Panc1 (cell line): Measurements from ENCODE around the gene PPP1R14C. TPM values are rescaled to one million over a fixed set of nuclear protein-coding genes. Genes with fewer than 3 reads are reported as not detected.

Experiments
- ATAC-seq: fragments of 200-7000 bp; cut with Tn5 transposase; 2 replicates; pipeline ENCODE4 v1.9.1; 2020; ENCODE audit warnings: mild to moderate bottlenecking, moderate library complexity
- BruUV-seq: library from RNA; stranded (reverse); fragments of 400-500 nt; replicated peaks from 2 replicates; lab custom pipeline; 2021; lab: Mats Ljungman, UMichigan
- CTCF ChIA-PET: fragments of 300-600 bp; sonication (Branson Sonifier 250); formaldehyde crosslinking; loops from one replicate; lab custom pipeline; 2022; ENCODE audit warnings: antibody characterized with exemption; lab: Charles Lee
- POLR2A ChIA-PET: fragments of 300-600 bp; sonication (Branson Sonifier 250); formaldehyde crosslinking; loops from one replicate; lab custom pipeline; 2022; ENCODE audit warnings: antibody characterized with exemption; lab: Charles Lee
- DNase-seq: peaks from one replicate; pipeline ENCODE4 v3.0.0-alpha.2; 2010; ENCODE audit warnings: low read depth, low spot score
- H3K27ac ChIP-seq: 2 replicates; pipeline ENCODE4 v1.5.1; 2011; ENCODE audit warnings: mild to moderate bottlenecking, low read length, inconsistent platforms
- H3K27me3 ChIP-seq: fragments of 200-500 bp; sonication (Bioruptor generic); 2 replicates; pipeline ENCODE4 v1.6.0; 2014; ENCODE audit warnings: low read length, inconsistent platforms; ENCODE audit not compliant: control insufficient read depth, insufficient read depth
- H3K36me3 ChIP-seq: fragments of 200-500 bp; sonication (Bioruptor generic); 2 replicates; pipeline ENCODE4 v1.5.1; 2014; ENCODE audit warnings: inconsistent platforms, mild to moderate bottlenecking, low read length, moderate library complexity; ENCODE audit not compliant: control insufficient read depth, insufficient read depth
- H3K4me1 ChIP-seq: 2 replicates; pipeline ENCODE4 v1.5.1; 2011; ENCODE audit warnings: inconsistent platforms, mild to moderate bottlenecking, low read length, moderate library complexity; ENCODE audit not compliant: control insufficient read depth, insufficient read depth
- H3K4me3 ChIP-seq, 2 experiments: 2 replicates each; pipeline ENCODE4 v1.5.1; 2011 to 2012; ENCODE audit warnings: low read depth in 2 of 2, low read length in 2 of 2, mild to moderate bottlenecking in 2 of 2, inconsistent platforms in 1 of 2, moderate library complexity in 1 of 2
- H3K9me3 ChIP-seq: fragments of 200-500 bp; sonication (Bioruptor generic); 2 replicates; pipeline ENCODE4 v1.5.1; 2014; ENCODE audit warnings: low read depth, mild to moderate bottlenecking, inconsistent platforms, low read length, moderate library complexity; ENCODE audit not compliant: control insufficient read depth, insufficient read depth
- POLR2AphosphoS5 ChIP-seq: IDR thresholded peaks from 2 replicates; pipeline ENCODE4 v1.6.1; 2012; ENCODE audit warnings: mild to moderate bottlenecking, low read depth, low read length, moderate library complexity
- SIN3A ChIP-seq: IDR thresholded peaks from 2 replicates; pipeline ENCODE4 v1.6.1; 2012; ENCODE audit warnings: low read depth, mild to moderate bottlenecking, low read length, moderate library complexity, borderline replicate concordance; ENCODE audit not compliant: insufficient read depth
- TCF7L2 ChIP-seq: IDR thresholded peaks from 2 replicates; pipeline ENCODE4 v1.6.1; 2011; ENCODE audit warnings: mild to moderate bottlenecking, low read depth, low read length, inconsistent platforms
- in situ Hi-C: cut with HindIII; loops from 2 replicates; pipeline ENCODE4 v1.10.0; 2016; ENCODE audit warnings: low sequenced_read_pairs, low pct_unique_long_range_greater_than_20kb
- intact Hi-C: fragments of 100-400 bp; cut with micrococcal nuclease; formaldehyde crosslinking; loops from one replicate; pipeline ENCODE4 v1.10.0; 2022; ENCODE audit not compliant: unreplicated experiment
- total RNA-seq: library from RNA; stranded (reverse); gene quantifications from one replicate; pipeline ENCODE4 v1.2.1, GENCODE V29; 2021; ENCODE audit not compliant: unreplicated experiment
- TF ChIP-seq, protein P1 (sequence below), 2 experiments: IDR thresholded peaks; 2 replicates each; pipeline ENCODE4 v1.6.1; 2011 to 2012; ENCODE audit warnings: low read depth in 2 of 2, control low read depth in 1 of 2, low read length in 1 of 2, mild to moderate bottlenecking in 1 of 2, moderate library complexity in 1 of 2; ENCODE audit not compliant: insufficient read depth in 1 of 2
- TF ChIP-seq, protein P2 (sequence below): fragments of 450-650 bp; IDR thresholded peaks from 2 replicates; pipeline ENCODE4 v1.5.1; 2017; ENCODE audit warnings: mild to moderate bottlenecking

Gene PPP1R14C
- total RNA-seq, 1 experiment from 2014 or later: not detected

DNA sequence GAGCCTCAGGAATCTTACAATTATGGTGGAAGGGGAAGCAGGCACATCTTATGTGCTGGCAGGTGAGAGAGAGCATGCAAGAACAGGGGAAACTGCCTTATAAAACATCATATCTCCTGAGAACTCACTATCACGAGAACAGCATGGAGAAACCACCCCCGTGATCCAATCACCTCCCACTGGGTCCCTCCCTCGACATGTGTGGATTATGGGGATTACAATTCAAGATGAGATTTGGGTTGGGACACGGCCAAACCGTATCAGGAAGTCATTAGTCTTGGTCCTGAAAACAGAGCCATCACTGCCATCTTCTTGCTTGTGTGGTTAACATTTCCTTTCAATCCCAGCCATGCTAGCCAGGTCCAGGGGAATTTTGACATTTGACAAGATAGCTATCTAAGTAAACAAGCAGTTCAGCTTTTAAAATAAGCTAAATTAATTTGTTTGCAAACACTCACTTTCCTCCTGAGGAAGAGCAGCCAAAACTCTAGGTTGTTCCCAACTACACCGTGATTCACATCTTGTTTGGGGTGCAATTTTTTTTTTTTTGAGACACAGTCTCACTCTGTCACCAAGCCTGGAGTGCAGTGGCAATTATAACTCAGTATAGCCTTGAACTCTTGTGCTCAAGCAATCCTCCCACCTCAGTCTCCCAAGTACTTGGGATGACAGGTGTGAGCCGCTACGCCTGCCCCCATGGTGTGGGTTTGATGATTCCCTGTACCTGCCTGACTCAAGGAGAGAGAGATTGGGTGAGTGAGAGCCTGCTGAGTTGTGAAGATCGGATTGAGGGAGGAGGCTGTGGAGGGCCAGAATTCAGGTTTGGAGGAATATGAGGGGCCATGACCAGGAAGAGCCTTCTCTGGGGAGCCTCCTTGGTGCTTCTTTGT is 13.0 kb upstream of the PPP1R14C start:
- Histone ChIP-seq H3K4me3 (no peak overlapping the region), H3K9me3 (no peaks in the 10 kb centered on the region), H3K36me3 (no peaks in the 10 kb centered on the region), H3K27me3 (no peaks in the 10 kb centered on the region), H3K27ac (no peak overlapping the region), H3K4me1 (no peaks in the 10 kb centered on the region)
- in situ Hi-C loops (no loop called here), intact Hi-C loops (no loop called here)
- CTCF ChIA-PET: no interaction called here
- DNase-seq (no peak), ATAC-seq (no peak)
- POLR2A ChIA-PET: no interaction called here
- no TSS peak for BruUV-seq
- TF ChIP-seq POLR2AphosphoS5: no peak
- TF ChIP-seq TCF7L2: no peak
- TF ChIP-seq, protein P1, sequence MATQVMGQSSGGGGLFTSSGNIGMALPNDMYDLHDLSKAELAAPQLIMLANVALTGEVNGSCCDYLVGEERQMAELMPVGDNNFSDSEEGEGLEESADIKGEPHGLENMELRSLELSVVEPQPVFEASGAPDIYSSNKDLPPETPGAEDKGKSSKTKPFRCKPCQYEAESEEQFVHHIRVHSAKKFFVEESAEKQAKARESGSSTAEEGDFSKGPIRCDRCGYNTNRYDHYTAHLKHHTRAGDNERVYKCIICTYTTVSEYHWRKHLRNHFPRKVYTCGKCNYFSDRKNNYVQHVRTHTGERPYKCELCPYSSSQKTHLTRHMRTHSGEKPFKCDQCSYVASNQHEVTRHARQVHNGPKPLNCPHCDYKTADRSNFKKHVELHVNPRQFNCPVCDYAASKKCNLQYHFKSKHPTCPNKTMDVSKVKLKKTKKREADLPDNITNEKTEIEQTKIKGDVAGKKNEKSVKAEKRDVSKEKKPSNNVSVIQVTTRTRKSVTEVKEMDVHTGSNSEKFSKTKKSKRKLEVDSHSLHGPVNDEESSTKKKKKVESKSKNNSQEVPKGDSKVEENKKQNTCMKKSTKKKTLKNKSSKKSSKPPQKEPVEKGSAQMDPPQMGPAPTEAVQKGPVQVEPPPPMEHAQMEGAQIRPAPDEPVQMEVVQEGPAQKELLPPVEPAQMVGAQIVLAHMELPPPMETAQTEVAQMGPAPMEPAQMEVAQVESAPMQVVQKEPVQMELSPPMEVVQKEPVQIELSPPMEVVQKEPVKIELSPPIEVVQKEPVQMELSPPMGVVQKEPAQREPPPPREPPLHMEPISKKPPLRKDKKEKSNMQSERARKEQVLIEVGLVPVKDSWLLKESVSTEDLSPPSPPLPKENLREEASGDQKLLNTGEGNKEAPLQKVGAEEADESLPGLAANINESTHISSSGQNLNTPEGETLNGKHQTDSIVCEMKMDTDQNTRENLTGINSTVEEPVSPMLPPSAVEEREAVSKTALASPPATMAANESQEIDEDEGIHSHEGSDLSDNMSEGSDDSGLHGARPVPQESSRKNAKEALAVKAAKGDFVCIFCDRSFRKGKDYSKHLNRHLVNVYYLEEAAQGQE (IDR thresholded peaks at IDR 0.05; ENCODE audit: insufficient read depth in 1 of 2, low read depth in 2 of 2, low read length in 1 of 2): no peak
- TF ChIP-seq SIN3A: no peak

DNA sequence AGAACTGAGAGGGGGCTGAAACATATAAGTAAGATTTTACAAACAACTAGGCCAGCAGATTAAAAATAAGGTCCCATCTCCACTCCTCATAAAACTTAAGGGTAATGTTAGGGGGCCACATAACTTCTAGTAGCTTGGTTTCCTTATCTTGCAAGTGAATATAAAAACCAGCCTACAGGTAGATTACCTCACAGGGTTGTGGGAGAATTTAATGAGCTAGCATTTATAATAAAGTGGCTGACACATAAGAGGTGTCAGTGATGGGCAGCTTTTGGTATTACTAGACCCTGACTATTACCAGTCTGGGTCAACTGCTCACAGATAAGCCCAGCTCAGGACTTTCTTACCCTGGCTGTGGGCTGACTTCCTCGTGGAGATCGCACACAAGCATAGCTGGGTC is 9.2 kb upstream of the PPP1R14C start:
- in situ Hi-C loops: no loop called here
- ATAC-seq (no peak), DNase-seq (no peak)
- no peak overlapping the region for H3K27ac ChIP-seq
- TF ChIP-seq, protein P2, sequence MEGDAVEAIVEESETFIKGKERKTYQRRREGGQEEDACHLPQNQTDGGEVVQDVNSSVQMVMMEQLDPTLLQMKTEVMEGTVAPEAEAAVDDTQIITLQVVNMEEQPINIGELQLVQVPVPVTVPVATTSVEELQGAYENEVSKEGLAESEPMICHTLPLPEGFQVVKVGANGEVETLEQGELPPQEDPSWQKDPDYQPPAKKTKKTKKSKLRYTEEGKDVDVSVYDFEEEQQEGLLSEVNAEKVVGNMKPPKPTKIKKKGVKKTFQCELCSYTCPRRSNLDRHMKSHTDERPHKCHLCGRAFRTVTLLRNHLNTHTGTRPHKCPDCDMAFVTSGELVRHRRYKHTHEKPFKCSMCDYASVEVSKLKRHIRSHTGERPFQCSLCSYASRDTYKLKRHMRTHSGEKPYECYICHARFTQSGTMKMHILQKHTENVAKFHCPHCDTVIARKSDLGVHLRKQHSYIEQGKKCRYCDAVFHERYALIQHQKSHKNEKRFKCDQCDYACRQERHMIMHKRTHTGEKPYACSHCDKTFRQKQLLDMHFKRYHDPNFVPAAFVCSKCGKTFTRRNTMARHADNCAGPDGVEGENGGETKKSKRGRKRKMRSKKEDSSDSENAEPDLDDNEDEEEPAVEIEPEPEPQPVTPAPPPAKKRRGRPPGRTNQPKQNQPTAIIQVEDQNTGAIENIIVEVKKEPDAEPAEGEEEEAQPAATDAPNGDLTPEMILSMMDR: no peak
- TF ChIP-seq, protein P1 (IDR thresholded peaks at IDR 0.05; ENCODE audit: insufficient read depth in 1 of 2, low read depth in 2 of 2, low read length in 1 of 2): no peak
- TF ChIP-seq POLR2AphosphoS5 (no peak), SIN3A (no peak), TCF7L2 (no peak)
- POLR2A ChIA-PET: interaction anchor here (0.7 kb wide), 1 partner anchor 32 kb away, joined by 3 read pairs; no protein-coding TSS in a partner anchor
- no peaks in the 10 kb centered on the region for H3K9me3 ChIP-seq
- intact Hi-C loops: no loop called here
- CTCF ChIA-PET: no interaction called here
- H3K4me1 ChIP-seq: no peaks in the 10 kb centered on the region
- no TSS peak for BruUV-seq
- no peak overlapping the region for H3K4me3 ChIP-seq
- no peaks in the 10 kb centered on the region for H3K36me3 ChIP-seq
- H3K27me3 ChIP-seq: no peaks in the 10 kb centered on the region
